RCC 7860 (cell line): ENCODE results near the gene CCL27.

Experiments
- DNase-seq: peaks from one replicate; pipeline ENCODE4 v3.0.0-alpha.2; 2015; ENCODE audit warnings: low spot score
- FAIRE-seq: peaks from 2 replicates; lab custom pipeline; 2012; peaks lifted over from hg19 to GRCh38; lab: Jason Lieb, UNC

Gene CCL27

GRCh38 chr9:34662526-34663302, at the start of gene CCL27:
Gene CCL27, minus strand, starts transcription at chr9:34662657. Its CDS starts 24 bp downstream, at chr9:34662633.
- DNase-seq = no peak
- FAIRE-seq = no peak

- no peak for FAIRE-seq
These were observed 49.7 kb upstream of the CCL27 start for GRCh38 chr9:34712140-34712539.

GRCh38 chr9:34710023-34710422, 47.6 kb upstream of the CCL27 start, which contains the start of gene CCL21:
Gene CCL21, minus strand, starts transcription at chr9:34710136. Its CDS starts 70 bp downstream, at chr9:34710066.
- DNase-seq = no peak
- no peak for FAIRE-seq

More at GRCh38 chr9:34712140-34712539, 49.7 kb upstream of the CCL27 start:
- DNase-seq = no peak

DNA sequence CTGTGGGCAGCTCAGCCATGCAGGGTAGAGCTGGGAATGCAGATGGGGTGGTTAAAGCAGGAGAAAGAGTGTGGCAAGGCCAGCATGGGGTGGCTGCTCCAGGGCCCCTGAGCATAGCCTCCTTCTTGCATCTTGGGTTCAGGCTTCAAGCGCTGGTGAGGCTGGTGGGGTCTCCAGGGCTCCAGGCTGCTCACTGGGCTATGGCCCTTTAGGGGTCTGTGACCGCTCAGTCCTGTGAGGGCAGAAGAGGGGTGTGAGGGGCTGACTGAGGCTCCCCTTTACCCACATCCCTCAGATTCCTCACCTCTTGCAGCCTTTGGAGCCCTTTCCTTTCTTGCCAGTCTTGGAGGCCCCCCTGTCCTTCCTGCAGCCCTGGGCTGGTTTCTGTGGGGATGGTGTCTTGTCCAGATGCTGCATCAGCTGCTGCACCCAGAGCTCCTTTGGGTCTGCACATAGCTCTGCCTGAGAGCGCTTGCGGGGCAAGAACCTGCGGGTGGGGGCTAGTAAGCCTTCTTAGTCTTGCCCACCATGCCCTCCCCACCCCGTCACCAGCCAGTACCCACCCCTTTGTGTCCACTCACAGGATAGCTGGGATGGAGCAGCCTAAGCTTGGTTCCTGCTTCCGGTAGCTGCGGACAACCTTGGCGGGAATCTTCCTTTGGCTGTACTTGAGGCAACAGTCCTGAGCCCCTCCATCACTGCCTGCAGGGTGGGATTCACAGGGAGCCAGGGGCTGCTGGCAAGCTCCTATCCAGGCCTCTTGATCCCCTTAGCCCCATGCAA, 46.9 kb upstream of the CCL27 start:
- DNase-seq (no peak), FAIRE-seq (no peak)

DNA sequence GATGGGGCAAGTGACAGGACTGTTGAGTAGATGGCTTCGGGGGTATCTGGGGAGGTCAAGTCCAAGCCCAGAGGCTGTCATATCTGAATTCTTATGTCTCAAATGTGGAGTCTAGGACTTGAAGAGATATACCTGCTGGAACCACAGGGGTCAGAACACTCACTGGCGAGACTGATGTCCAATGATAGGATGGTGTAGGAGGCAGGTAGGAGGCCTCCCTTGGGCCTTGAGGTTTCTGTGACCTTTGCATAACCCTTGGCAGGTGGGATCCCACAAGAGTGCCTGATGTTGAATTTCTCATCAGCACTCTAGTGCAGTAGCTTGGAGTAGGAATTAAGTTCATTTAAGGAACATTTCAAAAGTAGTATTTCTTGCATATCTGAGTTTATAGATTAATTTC, 44.7 kb upstream of the CCL27 start:
- DNase-seq = no peak
- FAIRE-seq = no peak

GRCh38 chr9:34701769-34702736, 39.6 kb upstream of the CCL27 start:
- FAIRE-seq (no peak), DNase-seq (peak; percentile 14)

DNA sequence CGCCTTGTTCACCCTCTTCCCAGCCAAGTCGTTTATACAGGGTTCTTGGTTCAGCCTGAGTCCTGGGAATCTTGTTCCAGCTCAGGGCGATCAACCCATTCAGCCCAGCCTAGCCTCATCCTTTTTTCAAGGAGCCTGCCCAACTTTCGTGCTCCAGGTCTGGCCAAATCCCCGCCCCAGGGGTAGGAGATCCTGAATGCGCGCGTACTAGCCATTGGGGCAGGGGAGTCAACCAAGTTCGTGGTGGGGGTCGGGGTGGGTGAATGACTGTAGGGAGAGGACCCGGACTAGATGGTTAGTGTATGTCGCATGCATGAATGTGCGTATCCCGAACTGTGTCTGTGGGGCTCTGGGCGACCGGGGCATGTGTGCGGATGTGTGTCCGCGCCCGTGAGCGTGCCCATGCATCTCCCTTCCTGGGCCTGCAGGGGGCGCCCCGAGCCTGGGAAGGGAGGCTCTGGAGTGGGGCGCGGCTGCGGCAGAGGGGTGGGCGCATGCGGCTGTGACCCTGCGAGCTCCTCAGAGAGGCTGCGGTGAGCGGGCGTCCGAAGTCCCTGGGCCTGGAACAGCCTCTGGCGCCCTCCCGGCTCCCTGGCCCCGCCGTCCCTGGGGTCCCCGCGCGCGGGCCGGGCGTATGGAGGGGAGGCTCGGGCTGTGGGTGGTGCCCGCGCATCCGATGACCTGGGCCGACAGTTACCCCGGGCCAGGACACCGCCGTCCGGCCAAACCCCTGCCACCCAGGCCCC, 38.7 kb upstream of the CCL27 start:
- FAIRE-seq = no peak
- no peak for DNase-seq

DNA sequence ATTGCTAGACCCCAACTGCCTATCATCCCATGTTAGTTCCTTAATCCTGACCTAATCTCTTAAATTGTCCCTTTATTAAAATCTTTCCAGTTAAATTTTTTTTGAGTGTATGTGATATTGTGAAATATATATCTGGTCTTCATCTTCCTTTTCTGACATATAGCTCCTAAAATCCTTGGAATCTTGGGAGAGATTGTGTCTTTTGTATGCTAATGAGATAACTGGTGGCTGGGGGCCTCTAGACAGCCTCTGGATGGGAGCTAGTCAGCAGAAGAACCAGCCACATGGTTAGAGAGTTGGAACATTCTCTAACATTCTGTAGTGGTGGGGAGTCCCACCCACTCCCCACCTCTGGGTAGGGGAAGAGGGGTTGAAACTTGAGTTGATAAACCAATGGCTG, 32.4 kb upstream of the CCL27 start:
- FAIRE-seq = no peak
- DNase-seq = no peak

- FAIRE-seq (no peak), DNase-seq (no peak)
These were observed 31.1 kb upstream of the CCL27 start for GRCh38 chr9:34693560-34693959.

DNA sequence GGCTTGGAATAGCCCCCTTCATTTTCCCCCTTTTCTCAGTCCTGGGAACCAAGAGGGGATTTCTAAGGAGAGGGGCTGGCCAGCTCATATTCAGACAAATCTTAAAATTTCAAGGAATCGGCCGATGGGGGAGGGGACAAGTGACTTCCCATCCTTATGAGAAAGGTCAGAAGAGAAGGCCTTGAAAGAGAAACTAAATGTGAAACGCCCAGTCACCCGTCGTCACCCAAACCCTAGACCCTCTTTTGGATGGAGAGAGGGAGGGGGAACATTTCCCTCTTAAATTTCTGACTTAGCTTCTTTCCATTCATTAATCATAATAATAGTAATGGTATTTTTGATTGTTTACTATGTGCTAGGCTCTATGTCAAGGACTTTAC, 29.5 kb upstream of the CCL27 start:
- no peak for FAIRE-seq
- no peak for DNase-seq

GRCh38 chr9:34690983-34691935, 28.8 kb upstream of the CCL27 start, which contains the start of gene CCL19:
Gene CCL19, minus strand, starts transcription at chr9:34691276. Its CDS starts 137 bp downstream, at chr9:34691139.
- FAIRE-seq = no peak

DNA sequence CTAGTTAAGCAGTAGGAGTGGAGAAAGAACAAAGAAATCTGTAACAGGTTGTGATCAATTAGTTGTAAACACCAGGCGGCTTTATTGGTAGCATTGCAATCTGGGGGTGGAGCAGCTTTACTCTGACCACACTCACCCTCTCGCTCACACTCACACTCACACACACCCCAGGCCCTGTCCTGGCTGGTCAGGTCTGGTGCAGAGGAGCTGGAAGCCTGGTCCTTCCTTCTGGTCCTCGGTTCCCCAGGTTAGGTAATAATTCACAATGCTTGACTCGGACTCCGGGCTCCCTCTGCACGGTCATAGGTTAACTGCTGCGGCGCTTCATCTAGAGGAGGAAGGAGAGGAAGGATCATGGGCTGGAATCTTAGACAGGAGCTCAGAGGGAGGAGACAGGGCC, 27.1 kb upstream of the CCL27 start:
- DNase-seq (no peak), FAIRE-seq (no peak)

More at GRCh38 chr9:34690983-34691935, 28.8 kb upstream of the CCL27 start, which contains the start of gene CCL19:
- DNase-seq = no peak

- FAIRE-seq = no peak
- no peak for DNase-seq
These were observed 26.6 kb upstream of the CCL27 start for GRCh38 chr9:34689116-34689470.

- FAIRE-seq = no peak
- DNase-seq = no peak
These were observed 26.1 kb upstream of the CCL27 start for GRCh38 chr9:34688329-34689115.

DNA sequence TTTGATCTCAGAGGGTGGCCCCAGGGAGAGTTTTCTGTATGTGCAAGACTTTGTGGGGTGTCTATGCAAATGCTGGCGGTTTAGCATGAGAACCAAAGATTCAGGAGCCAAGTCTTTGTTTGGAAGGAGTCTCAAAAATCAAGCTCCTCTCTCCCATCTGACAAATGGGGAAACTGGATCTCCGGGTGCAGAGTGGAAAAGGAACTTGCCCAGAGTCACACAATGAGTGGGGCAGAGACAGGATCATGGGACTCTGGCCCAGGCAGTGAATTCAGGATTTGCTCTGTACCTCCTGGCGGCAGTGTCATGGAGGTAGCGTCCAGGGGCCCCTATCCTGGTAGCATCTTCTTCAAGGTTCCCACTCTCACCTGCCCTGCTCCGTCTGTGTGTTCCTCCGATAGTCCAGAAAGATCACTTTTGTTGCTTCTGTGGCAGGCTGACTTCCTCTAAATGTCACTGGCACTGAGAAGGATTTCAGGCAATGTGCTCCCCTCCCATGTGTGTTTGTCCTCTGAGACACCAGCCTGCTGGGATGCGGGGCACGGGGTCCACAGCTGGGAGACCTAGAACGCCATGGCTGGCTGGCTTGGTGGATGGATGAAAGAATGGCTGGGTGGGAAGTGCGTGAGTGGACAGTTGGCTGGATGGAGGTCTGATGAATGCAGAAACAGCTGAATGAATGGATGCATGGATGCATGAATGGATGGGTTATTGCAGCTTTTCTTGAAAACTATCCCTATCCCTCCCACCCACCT, 25.0 kb upstream of the CCL27 start:
- DNase-seq = no peak
- FAIRE-seq = no peak

- no peak for DNase-seq
- no peak for FAIRE-seq
These were observed 24.3 kb upstream of the CCL27 start for GRCh38 chr9:34686732-34687131.

DNA sequence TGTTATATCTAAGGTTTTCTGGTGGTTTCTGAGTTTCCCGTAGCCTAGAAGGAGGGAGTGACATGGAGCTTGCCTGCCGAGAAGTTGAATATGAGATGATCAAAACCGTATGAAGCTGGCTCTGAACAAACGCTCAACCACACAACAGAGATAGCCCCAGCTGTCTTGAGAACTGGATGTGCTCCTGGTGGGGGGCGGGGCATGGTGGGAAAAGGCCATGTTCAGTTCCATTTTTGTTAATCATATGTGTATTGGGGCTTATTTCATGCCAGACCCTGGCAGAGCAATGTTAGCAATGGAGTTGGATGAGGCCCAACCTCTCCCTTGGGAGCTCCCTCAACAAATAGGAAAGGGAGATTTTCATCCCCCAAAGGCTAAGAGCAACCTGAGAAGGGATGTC, 23.8 kb upstream of the CCL27 start:
- DNase-seq = no peak

More for the DNA sequence above, 23.8 kb upstream of the CCL27 start:
- FAIRE-seq = no peak
